Caki2 (cell line): ENCODE measurements around the gene CERS2. TPM values are rescaled to one million over a fixed set of nuclear protein-coding genes. Genes with fewer than 3 reads are reported as not detected.

Source experiments
- DNase-seq: peaks from one replicate; pipeline ENCODE4 v3.0.0-alpha.2; 2015; ENCODE audit warnings: low read depth
- in situ Hi-C: cut with HindIII; loops from 2 replicates; pipeline ENCODE4 v1.10.0; 2016; ENCODE audit warnings: low sequenced_read_pairs, low pct_unique_long_range_greater_than_20kb, mixed read lengths
- total RNA-seq: library from RNA; depleted of rRNA; stranded (reverse); fragments of >200 nt; shearing (Covaris generic); gene quantifications from 2 replicates; pipeline ENCODE4 v1.2.3, GENCODE V29; 2014; ENCODE audit warnings: low replicate concordance

The CERS2 gene
- total RNA-seq, 1 experiment from 2014 or later, result 63.4 TPM

DNA sequence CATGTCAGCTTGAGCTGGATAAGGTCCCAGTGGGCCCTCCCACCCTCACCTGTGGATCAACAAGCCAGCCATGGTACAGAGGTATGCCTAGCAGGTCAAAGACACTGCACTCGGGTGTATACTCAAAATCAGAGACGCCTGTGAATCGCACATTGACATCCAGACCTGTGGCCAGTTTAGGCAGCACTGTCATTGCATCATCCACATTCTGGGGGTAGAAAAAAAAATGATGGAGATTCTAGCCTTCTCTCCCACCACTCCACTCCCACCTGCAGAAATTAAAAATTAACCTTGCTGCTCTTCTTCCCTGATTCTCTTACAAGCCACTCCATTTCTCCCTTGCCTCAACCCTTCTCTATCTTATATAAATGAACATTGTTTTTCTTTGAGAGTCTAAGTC is 25.8 kb upstream of the CERS2 start:
- in situ Hi-C loops, result no loop called here
- DNase-seq, result no peak

DNA sequence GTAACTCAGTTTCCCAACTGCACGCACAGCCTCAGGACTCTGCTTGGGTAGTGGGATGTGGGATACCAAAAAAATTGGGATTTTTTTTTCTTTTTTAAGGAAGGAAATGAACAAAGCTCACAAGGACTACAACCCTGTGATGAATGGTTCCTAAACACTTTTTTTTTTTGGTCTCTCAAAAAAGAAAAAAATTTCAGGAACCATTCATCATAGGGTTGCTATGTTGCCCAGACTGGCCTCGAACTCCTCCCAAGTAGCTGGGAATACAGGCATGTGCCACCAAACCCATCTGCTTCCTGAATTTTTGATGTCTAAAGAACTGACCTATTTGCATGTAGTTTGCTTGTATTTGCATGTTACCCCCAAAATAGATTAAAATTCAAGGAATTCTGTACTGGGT is 25.3 kb upstream of the CERS2 start:
- no peak for DNase-seq
- in situ Hi-C loops, result no loop called here

GRCh38 chr1:150999051-150999674 is 24.5 kb upstream of the CERS2 start:
- no peak for DNase-seq
- in situ Hi-C loops, result no loop called here

DNA sequence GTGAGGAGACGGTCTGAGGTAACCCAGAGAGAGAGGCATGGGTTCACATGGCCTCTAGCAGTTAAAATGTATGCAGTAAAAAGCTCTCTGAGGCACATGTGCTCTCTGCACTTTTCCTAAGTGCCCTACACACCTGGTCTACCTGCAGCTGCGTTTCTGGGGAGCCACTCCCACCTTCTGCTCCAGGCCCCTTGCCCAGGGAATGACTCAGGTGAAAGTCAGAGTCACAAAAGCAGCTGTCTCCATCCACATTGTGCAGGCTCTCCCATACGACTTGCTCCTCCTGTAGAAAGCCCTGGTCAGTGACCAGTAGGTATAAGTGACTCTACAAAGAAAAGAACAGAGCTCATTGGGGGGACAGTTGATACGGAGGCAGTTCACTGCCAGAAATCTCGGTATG is 23.3 kb upstream of the CERS2 start:
- in situ Hi-C loops, result no loop called here

GRCh38 chr1:150997126-150997872 is 22.7 kb upstream of the CERS2 start:
- in situ Hi-C loops, result no loop called here

More for the DNA sequence above, 23.3 kb upstream of the CERS2 start:
- no peak for DNase-seq

DNA sequence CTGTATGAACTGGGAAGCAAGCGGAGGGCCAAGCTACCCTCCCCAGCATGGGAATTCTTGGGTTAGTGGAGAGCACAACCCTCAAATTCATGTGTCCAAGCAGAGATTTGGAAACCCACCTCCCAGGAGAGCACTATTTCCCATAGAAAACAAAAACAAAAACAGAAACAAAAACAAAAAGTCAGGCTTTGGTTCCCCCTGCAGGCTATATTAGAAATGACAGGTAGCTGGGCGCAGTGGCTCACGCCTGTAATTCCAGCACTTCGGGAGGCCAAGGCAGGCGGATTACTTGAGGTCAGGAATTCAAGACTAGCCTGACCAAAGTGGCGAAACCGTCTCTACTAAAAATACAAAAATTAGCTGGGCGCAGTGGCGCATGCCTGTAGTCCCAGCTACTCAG is 21.3 kb upstream of the CERS2 start:
- no peak for DNase-seq
- in situ Hi-C loops, result no loop called here

More at GRCh38 chr1:150997126-150997872, 22.7 kb upstream of the CERS2 start:
- no peak for DNase-seq

DNA sequence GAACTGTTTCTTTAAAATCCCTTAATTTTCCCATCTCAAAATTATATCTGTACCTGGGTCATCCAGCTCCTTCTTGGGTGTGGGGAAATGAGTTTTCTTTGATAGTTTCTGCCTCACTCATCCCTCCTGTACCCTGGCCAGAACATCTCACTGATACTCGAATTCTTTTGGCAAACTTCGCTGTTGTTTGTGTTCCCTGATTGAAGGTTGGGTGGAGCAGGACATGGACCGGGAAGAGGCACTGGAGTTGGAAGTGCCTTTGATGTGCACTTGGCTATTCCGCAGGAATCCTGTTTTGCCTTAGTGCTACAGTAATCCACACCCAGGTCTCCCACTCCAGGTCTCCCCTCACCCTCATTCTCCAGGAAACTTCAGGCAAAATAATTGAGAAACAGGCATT is 20.8 kb upstream of the CERS2 start:
- no peak for DNase-seq
- in situ Hi-C loops, result no loop called here

DNA sequence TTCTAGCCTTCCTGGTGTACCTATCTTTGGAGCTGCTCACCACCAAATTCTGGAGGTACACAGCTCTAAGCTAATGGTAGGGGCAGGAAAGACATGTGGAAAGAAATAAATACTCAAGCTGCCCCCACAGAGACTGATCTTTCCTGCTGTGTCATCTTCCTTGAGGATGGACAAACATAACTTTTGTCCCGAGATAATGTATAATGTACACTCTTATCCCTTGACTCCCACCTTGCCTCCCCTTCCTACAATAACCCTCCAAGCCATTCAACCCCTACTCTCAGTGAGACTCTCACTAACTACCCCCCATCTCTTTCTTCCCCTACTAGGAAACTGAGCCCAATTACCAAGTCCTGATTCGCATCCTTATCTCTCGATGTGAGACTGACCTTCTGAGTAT is 19.6 kb upstream of the CERS2 start:
- in situ Hi-C loops, result no loop called here

GRCh38 chr1:150992626-150993025 is 18.0 kb upstream of the CERS2 start:
- DNase-seq, result no peak
- in situ Hi-C loops, result no loop called here

More for the DNA sequence above, 19.6 kb upstream of the CERS2 start:
- DNase-seq, result no peak

GRCh38 chr1:150987924-150988323 is 13.3 kb upstream of the CERS2 start:
- no peak for DNase-seq
- in situ Hi-C loops, result no loop called here

- in situ Hi-C loops, result no loop called here
- DNase-seq, result no peak
Observed at GRCh38 chr1:150985179-150985825, 10.7 kb upstream of the CERS2 start.

- in situ Hi-C loops, result no loop called here
- no peak for DNase-seq
Observed at GRCh38 chr1:150981805-150982712, 7.4 kb upstream of the CERS2 start, which contains the start of gene ANXA9. TSS of gene ANXA9 (plus strand) at chr1:150982292. CDS start at chr1:150983106, 814 bp downstream.

DNA sequence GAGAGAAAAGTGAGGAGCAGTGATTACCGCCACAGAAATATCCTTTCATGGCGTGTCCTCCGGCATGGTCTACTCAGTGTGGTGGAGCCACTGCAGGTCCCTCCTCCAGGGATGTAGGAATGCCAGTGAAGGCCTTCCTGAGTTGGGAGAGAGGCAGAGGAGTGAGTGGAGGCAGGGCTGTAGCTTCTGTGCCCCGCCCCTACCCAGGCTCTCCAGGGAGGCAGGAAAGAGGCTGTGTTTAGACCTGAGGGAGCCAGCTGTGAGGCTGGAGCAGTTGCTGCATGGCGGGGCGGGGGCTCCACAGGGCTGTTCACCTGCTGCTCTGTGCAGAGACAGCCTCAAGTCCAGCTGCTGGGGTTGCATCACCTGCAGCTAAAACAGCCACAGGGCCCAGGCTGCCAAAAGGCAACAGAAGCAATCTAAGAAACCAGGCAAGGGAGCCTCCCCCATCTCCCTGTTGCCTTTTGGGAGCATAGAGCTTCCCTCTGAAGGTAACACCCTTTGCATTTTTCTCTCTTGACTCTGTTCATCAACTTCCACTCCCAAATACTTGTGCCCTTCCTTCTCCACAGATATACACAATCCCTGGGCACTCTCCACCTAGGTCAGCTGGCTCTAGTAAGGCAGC is 6.7 kb upstream of the CERS2 start:
- DNase-seq, result no peak
- in situ Hi-C loops, result no loop called here

- in situ Hi-C loops, result no loop called here
- peak; percentile 77 for DNase-seq
Observed at GRCh38 chr1:150979092-150980056, 4.7 kb upstream of the CERS2 start.

- DNase-seq, result peak; percentile 90
- in situ Hi-C loops, result no loop called here
Observed at GRCh38 chr1:150976879-150977694, 2.5 kb upstream of the CERS2 start.

DNA sequence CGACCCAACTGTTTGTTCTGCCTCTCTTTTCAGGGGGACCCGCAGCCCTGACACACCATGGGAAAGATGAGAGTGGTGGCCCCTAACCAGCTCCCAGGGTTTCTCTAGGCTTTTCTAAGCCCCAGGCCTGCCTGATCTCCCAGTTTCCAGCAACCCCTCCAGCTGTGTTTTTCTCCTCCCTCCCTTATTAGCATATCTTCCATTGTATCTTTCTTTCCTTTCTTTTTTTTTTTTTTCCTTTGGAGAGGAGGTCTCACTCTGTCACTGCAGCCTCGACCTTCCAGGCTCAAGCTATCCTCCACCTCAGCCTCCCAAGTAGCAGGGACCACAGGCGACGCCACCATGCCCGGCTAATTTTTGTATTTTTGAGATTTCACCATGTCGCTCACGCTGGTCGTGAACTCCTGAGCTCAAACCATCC is 1.8 kb upstream of the CERS2 start:
- no peak for DNase-seq
- in situ Hi-C loops, result no loop called here
